NCI-H69 (cell line): ENCODE results near the gene ZP4.

Experiments used
- DNase-seq: peaks from one replicate; lab custom pipeline; 2025; lab: John Stamatoyannopoulos, UW

Gene ZP4, protein sequence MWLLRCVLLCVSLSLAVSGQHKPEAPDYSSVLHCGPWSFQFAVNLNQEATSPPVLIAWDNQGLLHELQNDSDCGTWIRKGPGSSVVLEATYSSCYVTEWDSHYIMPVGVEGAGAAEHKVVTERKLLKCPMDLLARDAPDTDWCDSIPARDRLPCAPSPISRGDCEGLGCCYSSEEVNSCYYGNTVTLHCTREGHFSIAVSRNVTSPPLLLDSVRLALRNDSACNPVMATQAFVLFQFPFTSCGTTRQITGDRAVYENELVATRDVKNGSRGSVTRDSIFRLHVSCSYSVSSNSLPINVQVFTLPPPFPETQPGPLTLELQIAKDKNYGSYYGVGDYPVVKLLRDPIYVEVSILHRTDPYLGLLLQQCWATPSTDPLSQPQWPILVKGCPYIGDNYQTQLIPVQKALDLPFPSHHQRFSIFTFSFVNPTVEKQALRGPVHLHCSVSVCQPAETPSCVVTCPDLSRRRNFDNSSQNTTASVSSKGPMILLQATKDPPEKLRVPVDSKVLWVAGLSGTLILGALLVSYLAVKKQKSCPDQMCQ

DNA sequence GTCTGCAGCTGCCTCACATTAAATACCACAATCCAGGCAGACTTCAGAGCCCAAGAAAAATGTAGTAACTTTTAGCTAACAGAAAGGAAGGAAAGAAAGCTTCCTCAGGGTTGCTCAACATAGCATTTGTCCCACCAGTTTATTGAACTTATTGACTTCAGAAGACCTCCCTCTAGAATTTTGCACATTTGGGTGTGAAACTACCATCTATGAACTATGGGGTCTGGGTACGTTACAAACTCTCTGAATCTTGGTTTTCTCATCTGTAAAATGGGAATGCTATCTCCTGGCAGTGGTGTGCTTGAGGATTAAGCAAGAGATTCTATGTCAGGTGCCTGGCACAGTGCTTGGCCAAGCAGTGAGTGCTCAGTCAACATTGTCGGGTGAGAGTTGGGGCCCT, at the start of gene ZP4:
TSS of gene ZP4 (minus strand) at position 101 of the 400 bp plus-strand sequence. CDS start 287 bp downstream, outside the sequence.
- no peak for DNase-seq

DNA sequence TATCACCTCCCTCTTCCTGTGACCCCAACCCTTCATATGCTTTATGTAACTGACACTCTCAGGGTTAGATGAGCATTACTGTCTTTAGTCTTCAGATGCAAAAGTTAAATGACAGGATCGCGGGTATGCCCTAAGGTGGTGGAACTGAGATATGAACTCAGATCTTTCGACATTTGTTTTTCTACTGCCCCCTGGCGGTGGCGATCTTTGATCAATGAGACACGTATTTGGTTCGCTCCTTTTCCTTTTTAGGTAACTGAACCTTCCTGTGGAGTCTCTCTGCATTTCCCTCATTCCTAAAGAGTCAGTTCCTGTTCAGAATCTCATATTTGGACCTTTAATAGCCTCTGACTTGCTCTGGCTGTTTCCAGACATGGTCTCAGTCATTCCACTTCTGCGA, 47.8 kb upstream of the ZP4 start:
- no peak for DNase-seq

DNA sequence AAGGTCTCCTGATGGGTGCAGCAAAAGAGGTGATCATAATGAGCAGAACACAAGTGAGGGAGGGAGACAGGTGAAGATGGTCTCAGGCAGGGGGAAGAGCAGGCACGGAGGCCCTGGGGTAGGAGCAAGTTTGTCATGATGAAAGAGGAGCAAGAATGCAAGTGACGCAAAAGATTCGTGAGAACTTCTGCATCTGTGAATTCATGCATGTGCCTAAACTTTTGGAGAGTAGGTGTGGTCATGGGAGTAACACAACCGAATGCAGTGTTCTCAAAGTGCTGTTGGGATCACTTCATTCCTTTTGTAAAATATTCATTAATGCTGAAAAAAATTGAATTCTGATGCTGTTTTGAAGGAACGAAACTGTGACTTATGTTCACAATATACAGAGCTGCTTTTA, 47.3 kb upstream of the ZP4 start:
- DNase-seq, result no peak

DNA sequence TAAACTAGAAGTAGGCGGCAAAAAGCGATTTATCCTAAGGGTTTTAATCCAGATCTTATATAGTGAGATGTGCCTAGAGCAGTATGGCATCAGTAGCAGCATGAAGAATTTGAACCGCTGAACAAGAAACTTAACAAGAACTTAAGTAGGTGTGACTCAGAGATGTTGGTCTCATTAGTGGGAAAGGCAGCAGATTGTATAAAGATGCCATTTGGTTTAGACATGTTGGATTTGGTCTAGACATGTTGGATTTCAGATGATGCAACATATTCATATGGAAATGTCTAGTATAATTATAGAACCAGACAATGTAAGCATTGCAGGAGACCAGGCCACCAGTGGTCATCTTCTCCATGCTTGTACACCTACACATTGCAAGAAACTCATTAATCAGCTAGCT, 42.1 kb upstream of the ZP4 start:
- peak; percentile 16 for DNase-seq

DNA sequence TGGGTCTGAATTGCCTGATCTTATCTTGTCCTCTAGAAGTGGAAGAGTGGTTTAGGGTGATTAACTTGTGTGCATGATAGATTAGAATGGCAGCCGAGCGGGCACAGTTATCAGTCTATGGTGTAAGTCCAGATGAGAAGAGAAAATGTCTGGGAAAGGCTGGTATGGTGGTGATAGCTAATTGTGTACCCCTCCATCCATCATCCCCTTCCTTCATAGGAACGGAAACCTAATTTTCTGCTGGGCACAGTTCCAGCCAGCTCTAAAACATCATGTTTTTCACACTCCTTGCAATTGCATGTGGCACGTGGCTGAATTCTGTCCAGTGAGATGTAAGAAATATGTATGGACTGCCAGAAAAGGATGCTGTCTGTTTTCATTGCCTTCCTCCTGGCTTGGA, 40.9 kb upstream of the ZP4 start:
- DNase-seq, result no peak

DNA sequence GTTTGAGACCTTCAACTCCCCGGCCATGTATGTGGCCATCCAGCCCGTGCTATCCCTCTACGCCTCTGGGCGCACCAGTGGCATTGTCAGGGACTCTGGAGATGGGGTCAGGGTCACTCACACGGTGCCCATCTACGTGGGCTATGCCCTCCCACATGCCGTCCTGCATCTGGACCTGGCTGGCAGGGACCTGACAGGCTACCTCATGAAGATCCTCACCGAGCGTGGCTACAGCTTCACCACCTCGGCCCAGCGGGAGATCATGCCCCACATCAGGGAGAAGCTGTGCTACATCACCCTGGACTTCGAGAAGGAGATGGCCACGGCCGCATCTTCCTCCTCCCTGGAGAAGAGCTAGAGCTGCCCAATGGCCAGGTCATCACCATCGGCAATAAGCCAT, 36.5 kb upstream of the ZP4 start:
- no peak for DNase-seq

DNA sequence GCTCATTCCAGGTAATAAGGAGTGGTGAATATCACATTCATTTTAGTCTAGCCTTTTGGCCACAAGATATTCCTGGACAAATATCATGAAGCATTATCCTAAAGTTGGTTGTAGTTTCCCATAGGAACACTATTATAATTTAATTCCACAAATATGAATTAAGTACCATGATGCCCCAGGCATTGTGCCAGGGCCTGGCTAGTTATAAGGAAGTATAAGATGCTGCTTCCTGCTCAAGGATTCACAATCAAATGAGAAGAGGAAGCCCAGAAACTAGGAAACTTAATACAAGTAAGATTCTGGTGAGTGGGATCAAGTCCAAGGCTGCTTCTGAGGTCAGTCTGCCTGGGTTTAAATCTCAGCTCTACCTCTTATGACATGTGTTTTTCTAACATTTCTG, 30.6 kb upstream of the ZP4 start:
- DNase-seq, result no peak

DNA sequence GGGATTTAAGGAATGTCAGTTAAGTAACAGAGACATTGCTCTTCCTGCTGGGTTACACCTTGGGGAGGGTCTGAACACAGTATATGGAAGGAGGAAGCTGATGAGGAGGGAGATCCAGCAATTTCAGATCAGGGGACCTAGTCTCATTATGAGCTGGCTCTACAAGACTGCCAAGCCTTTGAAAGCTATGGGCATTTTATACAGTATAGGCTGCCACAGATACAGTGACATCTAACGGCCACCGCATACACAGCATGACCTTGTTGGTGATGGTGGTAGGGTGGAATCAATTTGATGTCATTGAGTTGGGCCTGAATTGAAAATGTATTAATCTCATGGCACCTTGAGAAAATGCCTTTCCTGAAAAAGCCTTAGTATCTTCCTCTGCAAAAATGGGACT, 22.6 kb upstream of the ZP4 start:
- DNase-seq, result no peak

DNA sequence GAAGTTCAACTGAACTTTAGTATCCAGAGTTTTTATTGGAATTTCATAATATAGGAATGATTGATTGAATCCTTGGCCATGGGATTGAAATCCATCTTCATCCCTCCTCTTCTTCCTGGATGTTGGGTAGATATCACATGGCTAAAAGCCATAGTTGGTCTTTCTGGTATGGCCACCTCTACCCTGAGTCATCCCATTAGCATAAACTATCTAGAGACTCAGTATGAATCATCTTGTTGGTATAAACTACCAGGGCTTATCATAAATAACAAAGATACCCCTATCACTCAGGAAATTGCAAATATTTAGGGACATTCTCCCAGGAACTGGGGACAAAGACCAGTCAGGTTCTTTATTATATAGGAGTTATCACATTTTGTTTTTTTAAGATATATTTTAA, 21.2 kb upstream of the ZP4 start:
- no peak for DNase-seq

DNA sequence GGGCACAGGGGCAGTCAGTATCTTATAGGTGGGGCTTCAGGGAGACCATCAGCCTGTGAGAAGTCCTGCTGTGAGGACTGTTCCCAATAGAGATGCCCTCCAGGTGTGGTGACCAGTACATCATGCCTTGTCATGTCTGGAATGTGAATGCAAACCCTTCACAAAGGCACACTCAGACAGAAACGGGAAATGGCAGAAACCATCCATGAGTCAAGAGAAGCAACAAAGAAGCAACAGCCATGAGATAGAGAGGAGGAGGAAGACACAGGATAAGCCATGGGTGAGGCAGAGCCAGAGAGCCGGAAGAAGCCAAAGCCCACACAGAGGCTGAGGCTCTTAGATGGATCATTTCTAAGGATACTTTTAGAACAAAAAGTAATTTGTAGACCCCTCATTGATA, 20.1 kb upstream of the ZP4 start:
- no peak for DNase-seq

DNA sequence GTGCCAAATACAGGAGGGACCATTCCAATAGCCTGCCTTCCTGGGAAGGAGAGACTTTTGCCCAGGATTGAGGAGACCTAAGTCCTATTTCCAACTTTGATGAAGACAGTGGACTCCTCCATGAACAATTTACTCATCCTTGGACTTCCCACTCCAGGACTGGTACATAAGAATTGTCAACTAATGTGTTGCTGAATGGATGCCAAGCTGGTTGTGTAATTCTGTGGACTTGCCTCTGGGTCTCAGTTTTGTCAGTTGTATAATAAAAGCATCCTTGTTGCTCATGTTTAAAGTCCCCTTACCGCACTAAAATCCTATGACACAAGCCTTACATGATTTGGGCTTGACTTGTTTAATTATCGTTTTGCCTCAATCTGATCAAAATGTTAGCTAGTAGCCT, 13.2 kb upstream of the ZP4 start:
- no peak for DNase-seq

DNA sequence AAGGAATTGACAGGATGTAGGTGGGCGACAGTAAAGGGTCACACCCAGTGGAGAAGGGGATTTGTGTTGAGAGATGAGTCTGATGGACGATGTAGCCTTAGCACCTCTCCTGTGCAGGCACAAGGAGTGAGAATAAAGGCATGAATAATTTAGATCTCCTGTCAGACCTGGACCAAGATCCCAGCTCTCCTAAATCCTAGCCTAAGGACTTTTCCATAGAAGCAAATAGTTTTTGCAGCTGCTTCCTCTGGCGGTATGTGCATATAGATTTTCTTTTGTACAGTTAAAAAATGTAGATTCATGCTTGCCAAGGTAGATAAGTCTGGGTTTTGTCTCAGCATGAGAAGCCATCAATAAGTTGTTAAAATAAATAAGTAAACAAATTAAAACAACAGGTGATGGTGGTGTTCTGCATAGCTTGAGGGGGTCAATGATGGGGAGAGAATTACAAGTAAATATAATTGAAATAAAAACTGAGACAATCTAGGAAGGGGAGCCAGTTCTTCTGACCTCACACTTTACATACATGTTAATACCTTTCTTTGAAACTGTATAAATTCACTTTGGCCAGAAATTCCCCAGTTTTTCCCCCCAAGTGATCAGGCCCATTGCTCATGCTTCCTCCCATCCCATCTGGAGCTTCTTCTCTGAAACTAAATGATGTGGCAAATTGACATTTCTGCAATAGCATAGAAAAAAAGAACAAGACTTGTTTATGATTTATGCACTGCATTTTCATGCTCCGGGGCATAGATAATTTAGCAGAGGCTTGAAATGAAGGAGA, 12.4 kb upstream of the ZP4 start:
- DNase-seq, result no peak

DNA sequence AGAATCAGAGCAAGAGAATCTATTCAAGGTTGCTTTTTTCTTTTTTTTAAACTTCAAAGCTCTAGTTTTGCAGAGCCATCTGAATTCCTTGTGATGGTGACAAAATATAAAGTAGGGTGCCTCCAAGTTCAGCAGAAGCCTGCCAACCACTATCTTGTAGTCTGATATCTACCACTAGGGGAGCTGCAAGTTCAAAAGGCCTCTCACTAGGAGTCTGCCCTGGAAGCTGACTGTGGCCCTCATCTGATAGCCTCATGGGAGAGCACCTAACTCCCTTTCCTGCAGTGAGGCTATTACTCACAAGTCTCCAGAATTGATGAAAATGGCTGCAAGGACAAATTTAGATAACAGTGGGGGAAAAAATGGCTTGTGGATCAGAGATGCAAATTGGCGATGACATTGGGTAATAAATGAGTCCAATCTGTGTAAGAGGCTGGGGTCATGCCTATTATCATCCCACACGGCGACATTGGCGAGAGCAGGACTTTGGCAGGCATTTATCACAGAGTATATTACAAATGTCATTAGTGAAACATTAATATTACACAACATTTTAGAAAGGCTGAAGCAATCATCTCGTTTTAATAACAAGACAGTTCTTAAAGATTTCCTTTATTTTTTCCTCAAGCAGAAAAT, 10.7 kb upstream of the ZP4 start:
- peak; percentile 66 for DNase-seq

DNA sequence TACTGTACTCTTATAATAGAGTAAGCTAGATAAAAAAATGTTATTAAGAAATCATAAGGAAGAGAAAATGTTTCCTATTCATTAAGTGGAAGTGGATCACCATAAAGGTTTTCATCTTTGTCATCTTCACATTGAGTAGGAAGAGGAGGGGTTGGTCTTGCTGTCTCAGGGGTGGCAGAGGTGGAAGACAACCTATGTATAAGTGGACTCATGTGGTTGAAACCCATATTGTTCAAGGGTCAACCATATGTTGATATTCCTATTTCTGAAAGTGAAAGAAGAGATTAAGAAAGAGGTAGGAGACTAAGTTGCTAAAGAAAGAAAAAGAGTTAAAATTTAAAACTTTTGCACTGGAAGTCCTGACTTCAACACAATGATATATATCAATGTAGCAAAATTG, 4.9 kb upstream of the ZP4 start:
- no peak for DNase-seq

DNA sequence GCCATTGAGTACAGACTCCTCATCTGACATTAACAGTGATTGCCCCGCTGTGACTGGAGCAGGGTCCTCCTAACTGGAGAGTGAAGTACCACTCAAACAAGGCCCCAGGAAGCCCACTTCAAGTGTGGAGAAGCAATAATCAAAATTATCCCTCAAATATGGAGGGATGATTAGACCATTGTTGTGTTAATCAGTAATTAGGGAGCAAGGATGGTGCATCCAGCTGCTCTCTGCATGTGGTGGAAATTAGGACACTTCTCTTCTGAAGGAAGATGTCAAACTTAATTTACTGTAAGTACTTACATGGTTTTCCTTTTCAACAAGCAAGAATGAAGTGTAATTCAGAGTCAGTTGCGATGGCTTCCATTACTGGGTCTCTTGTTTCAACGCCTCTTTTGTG, 3.4 kb upstream of the ZP4 start:
- DNase-seq, result peak; percentile 96

DNA sequence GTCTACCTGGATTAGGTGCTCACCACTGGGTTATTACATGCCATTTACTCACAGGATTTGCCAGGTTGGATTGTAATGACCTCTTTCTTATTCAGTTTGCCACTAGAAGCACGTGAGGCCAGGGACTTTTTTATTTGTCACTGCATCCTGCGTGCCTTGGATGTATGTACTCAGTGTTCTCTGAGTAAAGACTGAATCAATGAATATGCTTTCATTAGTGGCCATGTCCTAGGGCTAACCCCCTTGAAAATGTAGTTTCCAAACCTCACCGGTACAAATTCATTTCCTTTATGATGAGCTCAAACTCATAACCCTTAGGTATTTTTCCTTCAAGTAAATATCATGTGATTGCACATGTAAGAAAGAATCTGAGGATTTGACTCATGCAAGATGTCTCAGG, 1.3 kb upstream of the ZP4 start:
- no peak for DNase-seq

DNA sequence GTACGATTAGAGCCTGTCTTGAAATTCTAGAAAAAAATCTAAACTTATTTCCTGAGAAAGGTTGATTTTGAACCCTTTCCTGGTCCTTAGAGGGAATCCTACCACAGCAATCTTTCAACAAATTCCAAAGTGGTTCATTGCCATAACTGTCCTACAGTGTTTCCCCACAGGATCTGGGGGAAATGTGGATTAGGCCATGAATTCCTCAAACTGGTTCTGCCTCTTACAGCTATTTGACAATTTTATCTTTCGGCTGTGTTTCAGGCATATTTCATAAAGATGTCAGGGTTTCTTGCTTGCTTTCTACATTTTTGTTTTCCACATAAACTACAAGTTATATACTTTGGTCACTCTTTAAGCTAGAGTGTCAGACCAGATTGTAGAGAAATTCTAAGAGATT, 544 bp upstream of the ZP4 start:
- no peak for DNase-seq

DNA sequence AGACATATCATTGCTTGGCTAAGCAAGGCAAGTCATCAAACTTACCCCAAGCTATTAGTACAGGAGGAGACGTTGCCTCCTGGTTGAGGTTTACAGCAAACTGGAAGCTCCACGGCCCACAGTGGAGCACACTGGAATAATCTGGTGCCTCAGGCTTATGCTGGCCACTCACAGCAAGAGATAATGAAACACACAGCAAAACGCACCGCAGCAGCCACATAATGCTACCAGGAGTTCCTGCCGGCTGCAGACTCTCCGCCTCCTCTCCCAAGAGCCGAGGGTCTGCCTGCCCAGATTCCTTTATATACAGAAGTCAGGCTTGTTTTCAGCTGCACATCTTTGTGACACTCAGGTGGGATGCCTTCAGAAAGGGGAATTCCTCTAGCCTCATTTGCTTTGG, 306 bp downstream of the ZP4 start:
- DNase-seq, result no peak

DNA sequence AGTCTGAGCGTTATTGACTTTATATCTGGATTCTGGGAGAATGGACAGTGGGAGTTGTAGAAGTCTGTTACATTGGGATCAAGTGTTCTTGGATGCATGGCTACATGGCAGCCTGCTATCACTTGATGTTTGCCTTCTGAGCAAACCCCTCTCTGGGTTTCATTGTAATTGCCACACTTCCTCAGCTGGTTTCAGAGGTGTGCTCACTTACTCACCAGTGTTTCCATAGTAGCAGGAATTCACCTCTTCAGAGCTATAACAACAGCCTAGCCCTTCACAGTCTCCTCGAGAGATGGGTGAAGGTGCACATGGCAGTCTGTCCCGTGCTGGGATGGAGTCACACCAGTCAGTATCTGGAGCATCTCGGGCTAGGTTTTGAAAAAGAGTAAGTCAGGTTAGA, 2.6 kb downstream of the ZP4 start:
- peak; percentile 12 for DNase-seq

DNA sequence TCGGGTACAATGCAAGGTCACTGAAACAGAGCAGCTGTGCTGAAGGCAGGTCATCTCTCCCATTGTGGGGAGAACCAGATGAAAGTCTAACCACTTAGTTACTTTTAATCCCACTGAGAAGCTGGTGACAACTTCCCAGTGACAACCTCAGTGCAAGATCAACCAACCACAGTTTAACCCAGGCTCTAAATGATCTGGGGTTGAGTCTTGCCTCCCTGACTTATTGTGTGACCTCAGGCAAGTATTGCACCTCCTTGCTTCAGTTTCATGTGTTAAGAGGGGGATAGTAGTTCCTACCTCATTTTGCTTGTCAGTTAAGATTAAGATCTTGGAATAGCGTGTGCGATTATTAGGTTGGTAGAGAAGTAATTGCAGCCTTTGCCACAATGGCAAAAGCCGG, 3.2 kb downstream of the ZP4 start:
- no peak for DNase-seq

DNA sequence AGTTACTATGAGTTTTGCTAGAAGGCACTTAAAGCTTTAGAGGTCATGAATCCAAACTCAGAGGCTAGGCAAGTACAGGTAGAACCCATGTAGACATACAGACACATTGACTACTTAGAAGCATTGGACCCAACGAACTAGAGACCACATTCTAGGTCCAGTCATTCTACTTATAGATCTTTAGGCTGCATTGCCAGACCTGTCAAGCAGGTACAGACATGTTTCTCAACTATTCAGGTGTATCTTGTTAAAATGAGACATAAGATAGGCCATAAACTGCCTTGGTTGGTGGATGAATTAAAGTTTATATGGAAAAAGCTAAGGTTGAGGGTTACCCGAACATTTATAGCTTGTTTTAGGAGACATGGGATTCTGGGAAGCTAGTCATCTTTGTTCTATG, 6.5 kb downstream of the ZP4 start:
- DNase-seq, result no peak

DNA sequence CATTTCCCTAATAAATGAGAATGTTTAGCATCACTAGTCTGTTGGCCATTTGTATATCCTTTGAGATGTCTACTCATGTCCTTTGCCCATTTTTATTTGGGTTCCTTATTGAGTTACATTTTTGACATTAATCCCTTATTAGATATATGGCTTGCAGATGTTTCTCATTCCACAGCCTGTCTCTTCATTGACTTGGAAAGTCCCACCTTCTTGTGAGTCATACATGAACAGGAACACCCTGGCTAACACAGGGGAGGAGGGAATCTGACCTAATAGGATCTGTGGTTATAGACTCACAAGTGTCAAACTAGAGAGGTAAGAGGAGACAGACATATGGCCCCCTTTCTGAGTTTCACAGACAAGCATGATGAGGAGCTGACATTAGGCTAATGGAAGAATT, 11.5 kb downstream of the ZP4 start:
- peak; percentile 26 for DNase-seq

DNA sequence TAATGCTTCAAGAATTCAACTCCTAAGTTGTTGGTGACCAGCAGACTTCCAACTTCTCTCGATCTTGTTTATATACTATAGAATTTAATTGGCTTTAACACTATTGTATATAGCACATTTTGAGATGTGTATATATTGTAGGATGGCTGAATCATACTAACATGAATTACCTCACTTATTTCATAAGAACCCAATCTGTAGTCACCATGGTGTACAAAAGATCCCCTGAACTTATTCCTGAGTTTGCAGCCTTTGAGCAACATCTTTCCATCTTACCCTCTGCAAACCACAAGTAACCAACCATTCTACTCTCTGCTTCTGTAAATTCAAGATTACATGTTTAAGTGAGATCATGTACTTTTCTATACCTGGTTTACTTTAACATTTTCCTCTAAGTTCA, 12.3 kb downstream of the ZP4 start:
- no peak for DNase-seq
